Measurements from ENCODE around the gene AAGAB.

DNA sequence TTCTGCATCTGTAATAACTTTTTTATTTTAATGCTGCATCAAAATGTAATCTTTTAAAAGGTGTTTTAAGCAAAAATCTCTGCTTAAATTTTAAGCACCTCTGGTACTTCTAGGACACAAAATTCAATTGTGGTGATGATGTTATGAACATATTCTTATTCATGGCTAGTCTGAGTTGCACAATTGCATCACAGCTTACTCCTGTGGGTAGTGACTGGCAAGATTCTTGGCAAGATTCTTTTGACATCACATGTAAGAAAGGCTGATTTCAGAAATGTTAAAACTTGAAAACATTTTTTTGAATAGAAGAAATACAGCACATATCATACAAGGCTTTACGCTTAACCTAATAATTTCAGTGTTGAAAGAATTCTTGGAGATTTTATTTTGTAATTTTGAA, 35.9 kb upstream of the AAGAB start:
- TF ChIP-seq CTCF (IDR thresholded peaks at IDR 0.05; ENCODE audit: low read depth, low read length) (no peak), EZH2phosphoT487 (IDR thresholded peaks at IDR 0.05; ENCODE audit: low read depth) (no peak)
